SK-N-SH (cell line): ENCODE results near the gene COL12A1. TPM values are rescaled to one million over a fixed set of nuclear protein-coding genes. Genes with fewer than 3 reads are reported as not detected.

Source experiments
- CTCF ChIA-PET: fragments of 300-600, 350-600 bp; formaldehyde crosslinking; extraction: SDS; loops from one replicate; lab custom pipeline; 2021; lab: Yijun Ruan, JAX
- POLR2A ChIA-PET: fragments of 350-600 bp; sonication (Branson Sonifier 250); formaldehyde crosslinking; extraction: SDS; loops from one replicate; lab custom pipeline; 2020; ENCODE audit warnings: antibody characterized with exemption, inconsistent platforms; lab: Yijun Ruan, JAX
- DNase-seq: peaks from one replicate; pipeline ENCODE4 v3.0.0; 2012
- H2AFZ ChIP-seq: fragments of 200-600 bp; sonication (generic); 2 replicates; pipeline ENCODE4 v1.8.1; 2016; ENCODE audit warnings: antibody characterized with exemption, mild to moderate bottlenecking, low read depth
- H3F3A ChIP-seq: fragments of 200-600 bp; sonication (generic); replicated peaks from 2 replicates; pipeline ENCODE3; 2016; ENCODE audit warnings: antibody characterized with exemption, mild to moderate bottlenecking; ENCODE audit not compliant: insufficient read depth
- H3K27ac ChIP-seq, 2 experiments: fragments of 200-500 bp in 1 of 2; fragments of 200-600 bp in 1 of 2; sonication (Bioruptor generic) in 1 of 2; sonication (generic), shearing (Covaris generic) in 1 of 2; 2 replicates each; pipeline versions ENCODE4 v1.5.1 to v1.6.1; 2014 to 2016; ENCODE audit warnings: low read depth in 2 of 2, inconsistent platforms in 1 of 2, low read length in 1 of 2, mild to moderate bottlenecking in 1 of 2, mixed read lengths in 1 of 2
- H3K27me3 ChIP-seq: fragments of 200-600 bp; sonication (generic), shearing (Covaris generic); 2 replicates; pipeline ENCODE4 v1.6.1; 2016; ENCODE audit warnings: mixed run types; ENCODE audit not compliant: insufficient read depth
- H3K36me3 ChIP-seq, 2 experiments: fragments of 200-500 bp in 1 of 2; fragments of 200-600 bp in 1 of 2; sonication (Bioruptor generic) in 1 of 2; sonication (generic) in 1 of 2; replicated peaks in 1 of 2; 2 replicates each; pipeline versions ENCODE3 to v1.5.1; 2014 to 2016; ENCODE audit warnings: low read length in 1 of 2, mild to moderate bottlenecking in 1 of 2; ENCODE audit not compliant: insufficient read depth in 2 of 2, control insufficient read depth in 1 of 2
- H3K4me1 ChIP-seq, 2 experiments: fragments of 200-500 bp in 1 of 2; fragments of 200-600 bp in 1 of 2; sonication (Bioruptor generic) in 1 of 2; sonication (generic), shearing (Covaris generic) in 1 of 2; 2 replicates each; pipeline versions ENCODE4 v1.5.1 to v1.6.1; 2014 to 2016; ENCODE audit warnings: low read depth in 1 of 2, low read length in 1 of 2, mixed run types in 1 of 2; ENCODE audit not compliant: insufficient read depth in 2 of 2, control insufficient read depth in 1 of 2
- H3K4me2 ChIP-seq: fragments of 200-600 bp; sonication (generic), shearing (Covaris generic); 2 replicates; pipeline ENCODE4 v1.6.1; 2017; ENCODE audit warnings: mixed run types
- H3K4me3 ChIP-seq, 2 experiments: fragments of 200-500 bp in 1 of 2; fragments of 200-600 bp in 1 of 2; sonication (Bioruptor generic) in 1 of 2; sonication (generic), shearing (Covaris generic) in 1 of 2; 2 replicates each; pipeline versions ENCODE4 v1.5.1 to v1.8.1; 2014 to 2016; ENCODE audit warnings: low read depth in 2 of 2, inconsistent platforms in 1 of 2, low read length in 1 of 2, mild to moderate bottlenecking in 1 of 2, mixed read lengths in 1 of 2, moderate library complexity in 1 of 2
- H3K79me2 ChIP-seq: fragments of 200-600 bp; sonication (generic); 2 replicates; pipeline ENCODE4 v1.8.1; 2017; ENCODE audit warnings: mild to moderate bottlenecking; ENCODE audit not compliant: insufficient read depth
- H3K9ac ChIP-seq: fragments of 200-600 bp; sonication (generic); 2 replicates; pipeline ENCODE4 v1.6.1; 2017; ENCODE audit warnings: mixed run types
- H3K9me2 ChIP-seq: fragments of 200-600 bp; sonication (generic); 2 replicates; pipeline ENCODE4 v1.6.1; 2017; ENCODE audit warnings: mixed run types
- H3K9me3 ChIP-seq: fragments of 200-600 bp; sonication (generic); 2 replicates; pipeline ENCODE4 v1.6.1; 2017; ENCODE audit warnings: mixed run types, mild to moderate bottlenecking, moderate library complexity
- H4K20me1 ChIP-seq: fragments of 200-600 bp; sonication (generic); 2 replicates; pipeline ENCODE4 v1.6.1; 2017; ENCODE audit warnings: mild to moderate bottlenecking, mixed run types; ENCODE audit not compliant: insufficient read depth
- CHD2 ChIP-seq: fragments of 150-350 bp; IDR thresholded peaks from 2 replicates; pipeline ENCODE4 v1.6.1; 2018; ENCODE audit warnings: low read length; ENCODE audit not compliant: partially characterized antibody
- CTCF ChIP-seq: fragments of 200-600 bp; sonication (generic); IDR thresholded peaks from 2 replicates; pipeline ENCODE4 v1.6.1; 2017; ENCODE audit warnings: antibody characterized with exemption, mild to moderate bottlenecking, moderate library complexity
- EP300 ChIP-seq, 2 experiments: IDR thresholded peaks; 2 replicates each; pipeline versions ENCODE4 v1.4.0 to v1.6.1; 2012; ENCODE audit warnings: borderline replicate concordance in 1 of 2, low read depth in 1 of 2, low read length in 1 of 2
- EZH2phosphoT487 ChIP-seq: fragments of 200-600 bp; sonication (generic); IDR thresholded peaks from 2 replicates; pipeline ENCODE4 v1.6.1; 2017; ENCODE audit warnings: low read depth, mixed run types, mild to moderate bottlenecking, antibody characterized with exemption, moderate library complexity, borderline replicate concordance
- FOSL2 ChIP-seq: IDR thresholded peaks from 2 replicates; pipeline ENCODE4 v1.4.0; 2012; ENCODE audit warnings: low read depth, mild to moderate bottlenecking, moderate library complexity, borderline replicate concordance
- FOXJ3 ChIP-seq: sonication (generic); formaldehyde crosslinking; IDR thresholded peaks from 2 replicates; pipeline ENCODE4 v1.5.1; 2020; ENCODE audit warnings: mild to moderate bottlenecking, missing genetic modification reagents
- GABPA ChIP-seq: IDR thresholded peaks from 2 replicates; pipeline ENCODE4 v1.4.0; 2012; ENCODE audit warnings: low read depth, mild to moderate bottlenecking
- GATA2 ChIP-seq: sonication (generic); formaldehyde crosslinking; IDR thresholded peaks from 2 replicates; pipeline ENCODE4 v1.5.0; 2020; ENCODE audit warnings: mild to moderate bottlenecking, missing genetic modification reagents
- MXI1 ChIP-seq: IDR thresholded peaks from 2 replicates; pipeline ENCODE4 v1.6.1; 2012; ENCODE audit warnings: mild to moderate bottlenecking, low read depth, low read length, improper control_type of control experiment
- NRF1 ChIP-seq: IDR thresholded peaks from 2 replicates; pipeline ENCODE4 v1.6.1; 2012; ENCODE audit warnings: low read depth, mild to moderate bottlenecking, low read length
- RFX5 ChIP-seq: IDR thresholded peaks from 2 replicates; pipeline ENCODE4 v1.6.1; 2012; ENCODE audit warnings: mild to moderate bottlenecking, improper control_type of control experiment, low read length
- SIN3A ChIP-seq: IDR thresholded peaks from 2 replicates; pipeline ENCODE4 v1.6.1; 2012; ENCODE audit warnings: low read depth, mild to moderate bottlenecking, low read length, moderate library complexity, borderline replicate concordance
- TAF1 ChIP-seq: IDR thresholded peaks from 2 replicates; pipeline ENCODE4 v1.6.1; 2012; ENCODE audit warnings: low read depth, mild to moderate bottlenecking, low read length, moderate library complexity, borderline replicate concordance
- YY1 ChIP-seq: IDR thresholded peaks from 2 replicates; pipeline ENCODE4 v1.4.0; 2012; ENCODE audit warnings: low read depth, mild to moderate bottlenecking
- ZBTB33 ChIP-seq: IDR thresholded peaks from 2 replicates; pipeline ENCODE4 v1.4.0; 2012; ENCODE audit warnings: low read depth, borderline replicate concordance
- WGBS: methylation state at CpG from one replicate; pipeline ENCODE4 v1.1.6; 2017; ENCODE audit warnings: low lambda C conversion rate; 5-methylcytosine and 5-hydroxymethylcytosine counted together
- polyA plus RNA-seq, 3 experiments: library from polyadenylated mRNA; depleted of rRNA; stranded (reverse); fragments of >200 nt; gene quantifications; 2 replicates each; pipeline ENCODE4 v1.2.3, GENCODE V29; 2012
- TF ChIP-seq, protein P1 (sequence below): IDR thresholded peaks from 2 replicates; pipeline ENCODE4 v1.6.1; 2012; ENCODE audit warnings: mild to moderate bottlenecking, low read depth, low read length, moderate library complexity
- TF ChIP-seq, protein P2 (sequence below): fragments of 150-350 bp; IDR thresholded peaks from 2 replicates; pipeline ENCODE4 v1.6.1; 2016; ENCODE audit warnings: mild to moderate bottlenecking, low read depth, low read length

COL12A1 gene
- polyA plus RNA-seq, 1 of the 3 experiments (the other 2 are of a cell fraction): 0.03 TPM

GRCh38 chr6:75126518-75126917 is 79.3 kb downstream of the COL12A1 start:
- no peak for DNase-seq
- Histone ChIP-seq H3K4me3 (no peak overlapping the region), H3F3A (no peaks in the 10 kb centered on the region), H3K4me2 (no peak overlapping the region), H4K20me1 (no peaks in the 10 kb centered on the region), H3K4me1 (no peaks in the 10 kb centered on the region), H3K9ac (no peak overlapping the region), H3K9me3 (no peaks in the 10 kb centered on the region), H3K79me2 (no peaks in the 10 kb centered on the region), H2AFZ (no peak overlapping the region), H3K9me2 (no peaks in the 10 kb centered on the region), H3K36me3 (no peaks in the 10 kb centered on the region), H3K27ac (no peak overlapping the region), H3K27me3 (no peaks in the 10 kb centered on the region; the same call in 1 of the 2 replicates)
- no peak for TF ChIP-seq TAF1
- TF ChIP-seq CHD2: no peak
- TF ChIP-seq, protein P1, sequence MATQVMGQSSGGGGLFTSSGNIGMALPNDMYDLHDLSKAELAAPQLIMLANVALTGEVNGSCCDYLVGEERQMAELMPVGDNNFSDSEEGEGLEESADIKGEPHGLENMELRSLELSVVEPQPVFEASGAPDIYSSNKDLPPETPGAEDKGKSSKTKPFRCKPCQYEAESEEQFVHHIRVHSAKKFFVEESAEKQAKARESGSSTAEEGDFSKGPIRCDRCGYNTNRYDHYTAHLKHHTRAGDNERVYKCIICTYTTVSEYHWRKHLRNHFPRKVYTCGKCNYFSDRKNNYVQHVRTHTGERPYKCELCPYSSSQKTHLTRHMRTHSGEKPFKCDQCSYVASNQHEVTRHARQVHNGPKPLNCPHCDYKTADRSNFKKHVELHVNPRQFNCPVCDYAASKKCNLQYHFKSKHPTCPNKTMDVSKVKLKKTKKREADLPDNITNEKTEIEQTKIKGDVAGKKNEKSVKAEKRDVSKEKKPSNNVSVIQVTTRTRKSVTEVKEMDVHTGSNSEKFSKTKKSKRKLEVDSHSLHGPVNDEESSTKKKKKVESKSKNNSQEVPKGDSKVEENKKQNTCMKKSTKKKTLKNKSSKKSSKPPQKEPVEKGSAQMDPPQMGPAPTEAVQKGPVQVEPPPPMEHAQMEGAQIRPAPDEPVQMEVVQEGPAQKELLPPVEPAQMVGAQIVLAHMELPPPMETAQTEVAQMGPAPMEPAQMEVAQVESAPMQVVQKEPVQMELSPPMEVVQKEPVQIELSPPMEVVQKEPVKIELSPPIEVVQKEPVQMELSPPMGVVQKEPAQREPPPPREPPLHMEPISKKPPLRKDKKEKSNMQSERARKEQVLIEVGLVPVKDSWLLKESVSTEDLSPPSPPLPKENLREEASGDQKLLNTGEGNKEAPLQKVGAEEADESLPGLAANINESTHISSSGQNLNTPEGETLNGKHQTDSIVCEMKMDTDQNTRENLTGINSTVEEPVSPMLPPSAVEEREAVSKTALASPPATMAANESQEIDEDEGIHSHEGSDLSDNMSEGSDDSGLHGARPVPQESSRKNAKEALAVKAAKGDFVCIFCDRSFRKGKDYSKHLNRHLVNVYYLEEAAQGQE: no peak
- TF ChIP-seq GATA2 (CRISPR knock-in tag): no peak
- no peak for TF ChIP-seq EZH2phosphoT487
- TF ChIP-seq EP300 (IDR thresholded peaks at IDR 0.05; ENCODE audit: borderline replicate concordance in 1 of 2, low read depth in 1 of 2, low read length in 1 of 2): no peak
- no peak for TF ChIP-seq ZBTB33
- no peak for TF ChIP-seq RFX5
- TF ChIP-seq, protein P2, sequence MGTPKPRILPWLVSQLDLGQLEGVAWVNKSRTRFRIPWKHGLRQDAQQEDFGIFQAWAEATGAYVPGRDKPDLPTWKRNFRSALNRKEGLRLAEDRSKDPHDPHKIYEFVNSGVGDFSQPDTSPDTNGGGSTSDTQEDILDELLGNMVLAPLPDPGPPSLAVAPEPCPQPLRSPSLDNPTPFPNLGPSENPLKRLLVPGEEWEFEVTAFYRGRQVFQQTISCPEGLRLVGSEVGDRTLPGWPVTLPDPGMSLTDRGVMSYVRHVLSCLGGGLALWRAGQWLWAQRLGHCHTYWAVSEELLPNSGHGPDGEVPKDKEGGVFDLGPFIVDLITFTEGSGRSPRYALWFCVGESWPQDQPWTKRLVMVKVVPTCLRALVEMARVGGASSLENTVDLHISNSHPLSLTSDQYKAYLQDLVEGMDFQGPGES: no peak
- TF ChIP-seq MXI1: no peak
- no peak for TF ChIP-seq FOXJ3 (CRISPR knock-in tag)
- TF ChIP-seq FOSL2: no peak
- no peak for TF ChIP-seq SIN3A
- TF ChIP-seq GABPA: no peak
- no peak for TF ChIP-seq YY1
- no peak for TF ChIP-seq NRF1
- no peak for TF ChIP-seq CTCF
- ChIA-PET POLR2A (no interaction called here), CTCF (no interaction called here)
- WGBS: 12% methylated on average over 2 of the region's 2 CpGs
